OCI-LY7 (cell line): ENCODE measurements around the gene OR14K1. TPM values are rescaled to one million over a fixed set of nuclear protein-coding genes. Genes with fewer than 3 reads are reported as not detected.
"Not testable (repeated sequence)": the region's sequence is repeated elsewhere in the genome, so short reads cannot be mapped to it uniquely, and the experiment has no call there.

Experiments
- BruUV-seq: library from RNA; stranded (reverse); fragments of 400-500 nt; replicated peaks from 2 replicates; lab custom pipeline; 2021; lab: Mats Ljungman, UMichigan
- CTCF ChIA-PET: fragments of 300-600 bp; sonication (Branson Sonifier 250); formaldehyde crosslinking; loops from one replicate; lab custom pipeline; 2022; ENCODE audit warnings: antibody characterized with exemption; ENCODE audit not compliant: unreplicated experiment; lab: Charles Lee
- POLR2A ChIA-PET: fragments of 300-600 bp; sonication (Branson Sonifier 250); formaldehyde crosslinking; loops from one replicate; lab custom pipeline; 2022; ENCODE audit warnings: antibody characterized with exemption; lab: Charles Lee
- DNase-seq: peaks from one replicate; pipeline ENCODE4 v3.0.0-alpha.2; 2015; ENCODE audit warnings: low spot score
- H2AFZ ChIP-seq: fragments of 200-600 bp; sonication (generic), shearing (Covaris generic); 2 replicates; pipeline ENCODE4 v1.6.1; 2014; ENCODE audit warnings: mild to moderate bottlenecking, antibody characterized with exemption, low read length, moderate library complexity
- H3K27ac ChIP-seq: fragments of 200-600 bp; sonication (generic); 2 replicates; pipeline ENCODE4 v1.5.1; 2014; ENCODE audit warnings: mixed run types, low read depth, mild to moderate bottlenecking, moderate library complexity, low read length, inconsistent platforms; ENCODE audit not compliant: poor library complexity, severe bottlenecking
- H3K36me3 ChIP-seq: fragments of 200-600 bp; sonication (generic); 2 replicates; pipeline ENCODE4 v1.6.1; 2014; ENCODE audit warnings: mild to moderate bottlenecking, antibody characterized with exemption, low read length, moderate library complexity, mixed read lengths; ENCODE audit not compliant: insufficient read depth
- H3K4me1 ChIP-seq: fragments of 200-600 bp; sonication (generic); 2 replicates; pipeline ENCODE4 v1.5.1; 2014; ENCODE audit warnings: mild to moderate bottlenecking, low read length; ENCODE audit not compliant: insufficient read depth, poor library complexity, severe bottlenecking
- H3K4me2 ChIP-seq: fragments of 200-600 bp; sonication (generic); 2 replicates; pipeline ENCODE4 v1.6.1; 2014; ENCODE audit warnings: mild to moderate bottlenecking, low read length
- H3K4me3 ChIP-seq: fragments of 200-600 bp; sonication (generic); 2 replicates; pipeline ENCODE4 v1.5.1; 2014; ENCODE audit warnings: mild to moderate bottlenecking, low read depth, low read length; ENCODE audit not compliant: poor library complexity, severe bottlenecking
- H3K79me2 ChIP-seq: fragments of 200-600 bp; sonication (generic); 2 replicates; pipeline ENCODE4 v1.6.1; 2016; ENCODE audit warnings: low read depth, mild to moderate bottlenecking, low read length, moderate library complexity, mixed read lengths; ENCODE audit not compliant: insufficient read depth
- H3K9me2 ChIP-seq: fragments of 200-600 bp; sonication (generic); 2 replicates; pipeline ENCODE4 v1.6.1; 2016; ENCODE audit warnings: mild to moderate bottlenecking, low read length, mixed read lengths; ENCODE audit not compliant: insufficient read depth
- H3K9me3 ChIP-seq: fragments of 200-600 bp; sonication (generic); 2 replicates; pipeline ENCODE4 v1.6.1; 2014; ENCODE audit warnings: mild to moderate bottlenecking, mixed run types, low read length, mixed read lengths
- H4K20me1 ChIP-seq: fragments of 200-600 bp; sonication (generic); 2 replicates; pipeline ENCODE4 v1.6.1; 2014; ENCODE audit warnings: mild to moderate bottlenecking, antibody characterized with exemption, low read length, moderate library complexity, mixed read lengths; ENCODE audit not compliant: insufficient read depth
- EZH2phosphoT487 ChIP-seq: fragments of 200-600 bp; sonication (generic); IDR thresholded peaks from 2 replicates; pipeline ENCODE4 v1.6.1; 2018; ENCODE audit warnings: low read depth, borderline replicate concordance, mild to moderate bottlenecking, mixed run types, antibody characterized with exemption, low read length, moderate library complexity, mixed read lengths
- intact Hi-C: fragments of 100-400 bp; cut with micrococcal nuclease; formaldehyde crosslinking; loops from one replicate; pipeline ENCODE4 v1.10.0; 2022; ENCODE audit not compliant: unreplicated experiment
- total RNA-seq, 2 experiments: library from RNA; depleted of rRNA in 1 of 2; stranded (reverse); fragments of >200 nt in 1 of 2; shearing (Covaris generic) in 1 of 2; gene quantifications; 2 replicates each; pipeline ENCODE4 v1.2.3, GENCODE V29; 2014 to 2022
- TF ChIP-seq, protein P1 (sequence below): fragments of 200-600 bp; sonication (generic); conservative IDR thresholded peaks from 2 replicates; pipeline ENCODE4 v1.5.1; 2014; ENCODE audit warnings: mild to moderate bottlenecking, antibody characterized with exemption, low read length, moderate library complexity, mixed read lengths

The OR14K1 gene
- total RNA-seq, 2 experiments from 2014 or later: not detected

- H3K4me2 ChIP-seq: no peak overlapping the region
- no peaks in the 10 kb centered on the region for H3K4me1 ChIP-seq
- H3K79me2 ChIP-seq: no peaks in the 10 kb centered on the region
- no peaks in the 10 kb centered on the region for H3K9me2 ChIP-seq
- intact Hi-C loops: no loop called here
- no peaks in the 10 kb centered on the region for H4K20me1 ChIP-seq
- no peak overlapping the region for H2AFZ ChIP-seq
- no peak overlapping the region for H3K27ac ChIP-seq
- no peak overlapping the region for H3K4me3 ChIP-seq
- CTCF ChIA-PET: no interaction called here
- TF ChIP-seq, protein P1, sequence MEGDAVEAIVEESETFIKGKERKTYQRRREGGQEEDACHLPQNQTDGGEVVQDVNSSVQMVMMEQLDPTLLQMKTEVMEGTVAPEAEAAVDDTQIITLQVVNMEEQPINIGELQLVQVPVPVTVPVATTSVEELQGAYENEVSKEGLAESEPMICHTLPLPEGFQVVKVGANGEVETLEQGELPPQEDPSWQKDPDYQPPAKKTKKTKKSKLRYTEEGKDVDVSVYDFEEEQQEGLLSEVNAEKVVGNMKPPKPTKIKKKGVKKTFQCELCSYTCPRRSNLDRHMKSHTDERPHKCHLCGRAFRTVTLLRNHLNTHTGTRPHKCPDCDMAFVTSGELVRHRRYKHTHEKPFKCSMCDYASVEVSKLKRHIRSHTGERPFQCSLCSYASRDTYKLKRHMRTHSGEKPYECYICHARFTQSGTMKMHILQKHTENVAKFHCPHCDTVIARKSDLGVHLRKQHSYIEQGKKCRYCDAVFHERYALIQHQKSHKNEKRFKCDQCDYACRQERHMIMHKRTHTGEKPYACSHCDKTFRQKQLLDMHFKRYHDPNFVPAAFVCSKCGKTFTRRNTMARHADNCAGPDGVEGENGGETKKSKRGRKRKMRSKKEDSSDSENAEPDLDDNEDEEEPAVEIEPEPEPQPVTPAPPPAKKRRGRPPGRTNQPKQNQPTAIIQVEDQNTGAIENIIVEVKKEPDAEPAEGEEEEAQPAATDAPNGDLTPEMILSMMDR: no peak
- TF ChIP-seq EZH2phosphoT487: no peak
- no peak for DNase-seq
- H3K36me3 ChIP-seq: no peaks in the 10 kb centered on the region
- H3K9me3 ChIP-seq: no peaks in the 10 kb centered on the region
- POLR2A ChIA-PET: no interaction called here
- no TSS peak for BruUV-seq
These were observed 11.5 kb downstream of the OR14K1 start for GRCh38 chr1:247749870-247750269.

DNA sequence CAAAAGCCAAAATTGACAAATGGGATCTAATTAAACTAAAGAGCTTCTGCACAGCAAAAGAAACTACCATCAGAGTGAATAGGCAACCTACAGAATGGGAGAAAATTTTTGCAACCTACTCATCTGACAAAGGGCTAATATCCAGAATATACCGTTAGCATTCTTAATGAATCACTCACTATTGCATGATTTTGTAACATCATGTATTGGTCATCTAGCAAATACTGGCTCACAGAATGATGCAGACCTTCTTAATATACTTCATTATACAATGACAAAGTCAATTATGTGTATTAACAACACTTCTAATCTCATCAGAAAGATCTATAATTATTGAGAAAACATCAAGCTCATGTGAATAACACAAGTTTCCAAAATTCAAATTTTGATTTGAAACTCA, 15.9 kb downstream of the OR14K1 start:
- H3K4me2 ChIP-seq, H3K4me1 ChIP-seq, DNase-seq, H3K4me3 ChIP-seq, H3K9me2 ChIP-seq, CTCF ChIA-PET, POLR2A ChIA-PET, intact Hi-C loops, H3K36me3 ChIP-seq, H3K79me2 ChIP-seq, BruUV-seq, H3K9me3 ChIP-seq, H3K27ac ChIP-seq, H2AFZ ChIP-seq, H4K20me1 ChIP-seq: not testable (repeated sequence)

DNA sequence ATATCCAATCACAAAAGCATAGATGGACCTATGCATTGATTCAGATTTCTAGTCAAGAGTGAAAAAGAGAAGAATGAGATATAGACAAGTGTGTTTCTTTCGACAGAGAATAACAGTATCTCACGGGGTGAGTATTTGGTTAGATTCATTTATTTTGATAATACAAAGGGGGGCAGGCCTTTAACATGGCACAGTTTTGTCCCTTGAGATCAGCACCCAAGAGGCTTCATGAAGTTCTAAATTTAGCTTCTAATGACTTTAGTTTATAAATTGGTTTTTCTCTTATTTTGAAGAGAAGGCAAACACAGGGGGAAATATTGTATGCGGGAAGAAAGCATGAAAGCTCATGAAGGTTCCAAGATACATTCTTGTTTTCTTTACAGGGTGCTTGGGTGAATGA, 22.0 kb downstream of the OR14K1 start, which contains the start of gene OR1C1:
OR1C1 (minus strand) TSS at position 101 of the 400 bp plus-strand sequence. CDS start 2,150 bp downstream, outside the sequence.
- no peaks in the 10 kb centered on the region for H3K4me1 ChIP-seq
- no peaks in the 10 kb centered on the region for H4K20me1 ChIP-seq
- no peak for DNase-seq
- H3K4me3 ChIP-seq: no peak within 1 kb of the TSS
- no peak within 1 kb of the TSS for H2AFZ ChIP-seq
- intact Hi-C loops: no loop called here
- H3K79me2 ChIP-seq: no peaks in the 10 kb centered on the region
- H3K27ac ChIP-seq: no peak within 1 kb of the TSS
- POLR2A ChIA-PET: no interaction called here
- CTCF ChIA-PET: no interaction called here
- no peaks in the 10 kb centered on the region for H3K36me3 ChIP-seq
- TF ChIP-seq, protein P1: no peak
- TF ChIP-seq EZH2phosphoT487: no peak
- H3K9me2 ChIP-seq: no peaks in the 10 kb centered on the region
- H3K9me3 ChIP-seq: no peaks in the 10 kb centered on the region
- H3K4me2 ChIP-seq: no peak within 1 kb of the TSS
- no TSS peak for BruUV-seq
